IMR-90 (cell line): ENCODE measurements around the gene EMX2. TPM values are rescaled to one million over a fixed set of nuclear protein-coding genes. Genes with fewer than 3 reads are reported as not detected.

ENCODE experiments used
- ATAC-seq: fragments of 200-7000 bp; cut with Tn5 transposase; 2 replicates; pipeline ENCODE4 v1.9.1; 2020; ENCODE audit warnings: low read depth, mild to moderate bottlenecking, moderate library complexity
- BruUV-seq: library from RNA; stranded (reverse); fragments of 400-500 nt; replicated peaks from 2 replicates; lab custom pipeline; 2021; lab: Mats Ljungman, UMichigan
- CTCF ChIA-PET: fragments of 300-600 bp; formaldehyde crosslinking; extraction: SDS; loops from one replicate; lab custom pipeline; 2021; ENCODE audit warnings: antibody characterized with exemption; lab: Yijun Ruan, JAX
- POLR2A ChIA-PET: fragments of 300-600 bp; sonication (Branson Sonifier 250); formaldehyde crosslinking; loops from one replicate; lab custom pipeline; 2022; ENCODE audit warnings: antibody characterized with exemption; ENCODE audit not compliant: unreplicated experiment; lab: Charles Lee
- DNase-seq: peaks from one replicate; pipeline ENCODE4 v3.0.0; 2013
- H2AFZ ChIP-seq: replicated peaks from 2 replicates; pipeline ENCODE3; 2013; ENCODE audit warnings: low read length, mild to moderate bottlenecking; ENCODE audit not compliant: poor library complexity
- H2AK5ac ChIP-seq: 2 replicates; pipeline ENCODE4 v1.6.1; 2013; ENCODE audit warnings: low read depth, low read length, inconsistent platforms
- H2AK9ac ChIP-seq: replicated peaks from 2 replicates; pipeline ENCODE3; 2013; ENCODE audit warnings: mild to moderate bottlenecking, low read depth, low read length, moderate library complexity; ENCODE audit not compliant: poor library complexity
- H2BK120ac ChIP-seq: 2 replicates; pipeline ENCODE4 v1.6.1; 2013; ENCODE audit warnings: low read depth, low read length, inconsistent platforms
- H2BK15ac ChIP-seq: 3 replicates; pipeline ENCODE4 v1.6.1; 2013; ENCODE audit warnings: low read depth, low read length, inconsistent platforms
- H2BK20ac ChIP-seq: 2 replicates; pipeline ENCODE4 v1.6.1; 2013; ENCODE audit warnings: low read depth, mild to moderate bottlenecking, inconsistent platforms, low read length, moderate library complexity
- H2BK5ac ChIP-seq: 2 replicates; pipeline ENCODE4 v1.6.1; 2013; ENCODE audit warnings: mild to moderate bottlenecking, low read depth, low read length, inconsistent platforms; ENCODE audit not compliant: poor library complexity, severe bottlenecking
- H3K14ac ChIP-seq: replicated peaks from 2 replicates; pipeline ENCODE4 v1.6.1; 2013; ENCODE audit warnings: low read depth, low read length, inconsistent platforms
- H3K18ac ChIP-seq: 2 replicates; pipeline ENCODE4 v1.6.1; 2013; ENCODE audit warnings: low read depth, low read length, control low read depth
- H3K23ac ChIP-seq: 2 replicates; pipeline ENCODE4 v1.6.1; 2013; ENCODE audit warnings: low read depth, low read length, inconsistent platforms
- H3K27ac ChIP-seq: 2 replicates; pipeline ENCODE4 v1.5.1; 2013; ENCODE audit warnings: mild to moderate bottlenecking, control low read depth, low read length; ENCODE audit not compliant: insufficient read depth
- H3K27me3 ChIP-seq: 2 replicates; pipeline ENCODE4 v1.6.1; 2013; ENCODE audit warnings: low read length; ENCODE audit not compliant: control insufficient read depth, insufficient read depth
- H3K36me3 ChIP-seq: 2 replicates; pipeline ENCODE4 v1.6.1; 2013; ENCODE audit warnings: low read length, mixed read lengths; ENCODE audit not compliant: control insufficient read depth, insufficient read depth
- H3K4ac ChIP-seq: 2 replicates; pipeline ENCODE4 v1.6.1; 2013; ENCODE audit warnings: low read depth, low read length, inconsistent platforms
- H3K4me1 ChIP-seq: 2 replicates; pipeline ENCODE4 v1.6.1; 2013; ENCODE audit warnings: low read length, mixed read lengths; ENCODE audit not compliant: control insufficient read depth, insufficient read depth
- H3K4me2 ChIP-seq: 2 replicates; pipeline ENCODE4 v1.6.1; 2013; ENCODE audit warnings: low read depth, mild to moderate bottlenecking, control low read depth, low read length, moderate library complexity
- H3K4me3 ChIP-seq: 2 replicates; pipeline ENCODE4 v1.5.1; 2013; ENCODE audit warnings: low read depth, mild to moderate bottlenecking, control low read depth, low read length, moderate library complexity; ENCODE audit not compliant: insufficient read depth
- H3K56ac ChIP-seq: 2 replicates; pipeline ENCODE4 v1.6.1; 2013; ENCODE audit warnings: low read length, inconsistent platforms; ENCODE audit not compliant: insufficient read depth; ENCODE audit errors: extremely low read depth
- H3K79me1 ChIP-seq, 2 experiments: 2 replicates each; pipeline ENCODE4 v1.6.1; 2013; ENCODE audit warnings: low read length in 2 of 2, inconsistent platforms in 1 of 2, low read depth in 1 of 2
- H3K9ac ChIP-seq: 2 replicates; pipeline ENCODE4 v1.6.1; 2013; ENCODE audit warnings: low read depth, low read length, control low read depth
- H3K9me1 ChIP-seq: 2 replicates; pipeline ENCODE4 v1.6.1; 2013; ENCODE audit warnings: low read length, inconsistent platforms; ENCODE audit not compliant: insufficient read depth
- H3K9me3 ChIP-seq: 2 replicates; pipeline ENCODE4 v1.6.1; 2013; ENCODE audit warnings: low read length; ENCODE audit not compliant: control insufficient read depth, insufficient read depth
- H4K20me1 ChIP-seq: 2 replicates; pipeline ENCODE4 v1.6.1; 2013; ENCODE audit warnings: low read length, inconsistent platforms; ENCODE audit not compliant: insufficient read depth
- H4K5ac ChIP-seq: 2 replicates; pipeline ENCODE4 v1.6.1; 2013; ENCODE audit warnings: mild to moderate bottlenecking, low read depth, low read length, control low read depth
- H4K8ac ChIP-seq, 2 experiments: 2 replicates each; pipeline ENCODE4 v1.6.1; 2013; ENCODE audit warnings: low read depth in 2 of 2, low read length in 2 of 2, control low read depth in 1 of 2, inconsistent platforms in 1 of 2
- H4K91ac ChIP-seq: 2 replicates; pipeline ENCODE4 v1.6.1; 2013; ENCODE audit warnings: low read depth, low read length, inconsistent platforms; ENCODE audit not compliant: insufficient read depth
- BHLHE40 ChIP-seq: fragments of 150-350 bp; IDR thresholded peaks from 2 replicates; pipeline ENCODE4 v1.6.1; 2016; ENCODE audit warnings: mild to moderate bottlenecking, low read depth, low read length
- CEBPB ChIP-seq: IDR thresholded peaks from 2 replicates; pipeline ENCODE4 v1.6.1; 2012; ENCODE audit warnings: low read depth, low read length, improper control_type of control experiment
- CHD1 ChIP-seq: IDR thresholded peaks from 2 replicates; pipeline ENCODE4 v1.6.1; 2012; ENCODE audit warnings: low read depth, low read length, improper control_type of control experiment
- CTCF ChIP-seq: conservative IDR thresholded peaks from 2 replicates; pipeline ENCODE4 v1.5.1; 2012; ENCODE audit warnings: mild to moderate bottlenecking, low read depth, low read length, improper control_type of control experiment
- MAZ ChIP-seq: IDR thresholded peaks from 2 replicates; pipeline ENCODE4 v1.6.1; 2012; ENCODE audit warnings: low read depth, mild to moderate bottlenecking, low read length, improper control_type of control experiment, moderate library complexity, borderline replicate concordance
- NFE2L2 ChIP-seq: fragments of 150-350 bp; IDR thresholded peaks from 2 replicates; pipeline ENCODE4 v1.6.1; 2016; ENCODE audit warnings: low read depth, mild to moderate bottlenecking, low read length
- POLR2A ChIP-seq: IDR thresholded peaks from 2 replicates; pipeline ENCODE4 v1.6.1; 2012; ENCODE audit warnings: mild to moderate bottlenecking, low read depth, low read length
- RAD21 ChIP-seq: IDR thresholded peaks from 2 replicates; pipeline ENCODE4 v1.6.1; 2012; ENCODE audit warnings: low read length, improper control_type of control experiment
- RFX5 ChIP-seq: IDR thresholded peaks from 2 replicates; pipeline ENCODE4 v1.8.0; 2012; ENCODE audit warnings: low read depth, mild to moderate bottlenecking, low read length, moderate library complexity
- SMC3 ChIP-seq: fragments of 150-350 bp; IDR thresholded peaks from 2 replicates; pipeline ENCODE4 v1.6.1; 2016; ENCODE audit warnings: low read depth, mild to moderate bottlenecking, antibody characterized with exemption, low read length, moderate library complexity
- USF2 ChIP-seq: fragments of 150-350 bp; IDR thresholded peaks from 2 replicates; pipeline ENCODE4 v1.6.1; 2017; ENCODE audit warnings: mild to moderate bottlenecking, antibody characterized with exemption, low read length, low read depth
- WGBS, 2 experiments: methylation state at CpG; one replicate each; pipeline versions ENCODE4 v1.1.5 to v1.1.7; 2013; ENCODE audit warnings: missing lambda C conversion rate in 2 of 2; ENCODE audit not compliant: insufficient read length in 1 of 2; ENCODE audit errors: extremely low coverage in 2 of 2; 5-methylcytosine and 5-hydroxymethylcytosine counted together
- dilution Hi-C: fragments of 300-500 bp; cut with HindIII; formaldehyde crosslinking; loops from one replicate; pipeline ENCODE4 v1.14.3; 2018; ENCODE audit warnings: low sequenced_read_pairs; ENCODE audit not compliant: unreplicated experiment
- in situ Hi-C: fragments of 300-500 bp; cut with MboI; formaldehyde crosslinking; loops from 3 replicates; pipeline ENCODE4 v1.14.3; 2019; ENCODE audit warnings: low sequenced_read_pairs, inconsistent platforms, mixed read lengths
- intact Hi-C: fragments of 100-400 bp; cut with micrococcal nuclease; formaldehyde crosslinking; loops from 2 replicates; pipeline ENCODE4 v1.10.0; 2022
- polyA plus RNA-seq, 3 experiments: library from polyadenylated mRNA; depleted of rRNA; stranded (reverse); fragments of >200 nt; gene quantifications; 2 replicates each; pipeline ENCODE4 v1.2.3, GENCODE V29; 2012; ENCODE audit warnings: low replicate concordance in 1 of 3
- total RNA-seq: library from RNA; depleted of rRNA; stranded (reverse); fragments of >200 nt; gene quantifications from 2 replicates; pipeline ENCODE4 v1.2.3, GENCODE V29; 2012

Gene EMX2
- total and polyA plus RNA-seq, 2 of the 4 experiments (the other 2 are of a cell fraction), result not detected

GRCh38 chr10:117596706-117597105, 54.2 kb downstream of the EMX2 start:
- Histone ChIP-seq H3K9me1 (no peaks in the 10 kb centered on the region), H4K8ac (no peak overlapping the region), H3K18ac (no peak overlapping the region), H4K5ac (no peak overlapping the region), H3K4me1 (no peaks in the 10 kb centered on the region), H3K4me3 (no peak overlapping the region), H4K91ac (no peak overlapping the region), H2AK9ac (no peak overlapping the region), H3K4ac (no peak overlapping the region), H3K27ac (no peak overlapping the region), H3K36me3 (no peaks in the 10 kb centered on the region), H3K9ac (no peak overlapping the region), H2BK15ac (no peak overlapping the region), H2AFZ (no peak overlapping the region), H3K4me2 (no peak overlapping the region), H3K27me3 (no peaks in the 10 kb centered on the region), H3K23ac (no peak overlapping the region), H3K56ac (no peak overlapping the region), H2BK5ac (no peak overlapping the region), H2BK120ac (no peak overlapping the region), H3K9me3 (peaks cover 11% of the 10 kb centered on the region; the same call in 1 of the 2 replicates), H3K79me1 (no peaks in the 10 kb centered on the region), H2AK5ac (no peak overlapping the region), H4K20me1 (no peaks in the 10 kb centered on the region), H2BK20ac (no peak overlapping the region), H3K14ac (no peak overlapping the region)
- POLR2A ChIA-PET, result no interaction called here
- no peak for ATAC-seq
- WGBS, 2 experiments, result 38% methylated on average over 1 of the region's 6 CpGs; no CpG with 5 or more reads in 1 of the 2 experiments
- intact Hi-C loops, result no loop called here
- DNase-seq, result no peak
- dilution Hi-C loops, result no loop called here
- in situ Hi-C loops, result no loop called here
- TF ChIP-seq SMC3 (no peak), RFX5 (no peak), NFE2L2 (no peak), CHD1 (no peak), RAD21 (no peak), BHLHE40 (no peak), USF2 (no peak), POLR2A (no peak), CTCF (no peak), CEBPB (no peak), MAZ (no peak)
- CTCF ChIA-PET, result no interaction called here
- no TSS peak for BruUV-seq
